IMR-90 (cell line): ENCODE results near the gene COA3. TPM values are rescaled to one million over a fixed set of nuclear protein-coding genes. Genes with fewer than 3 reads are reported as not detected.

Experiments
- ATAC-seq: fragments of 200-7000 bp; cut with Tn5 transposase; 2 replicates; pipeline ENCODE4 v1.9.1; 2020; ENCODE audit warnings: low read depth, mild to moderate bottlenecking, moderate library complexity
- BruUV-seq: library from RNA; stranded (reverse); fragments of 400-500 nt; replicated peaks from 2 replicates; lab custom pipeline; 2021; lab: Mats Ljungman, UMichigan
- CTCF ChIA-PET: fragments of 300-600 bp; formaldehyde crosslinking; extraction: SDS; loops from one replicate; lab custom pipeline; 2021; ENCODE audit warnings: antibody characterized with exemption; lab: Yijun Ruan, JAX
- POLR2A ChIA-PET: fragments of 300-600 bp; sonication (Branson Sonifier 250); formaldehyde crosslinking; loops from one replicate; lab custom pipeline; 2022; ENCODE audit warnings: antibody characterized with exemption; ENCODE audit not compliant: unreplicated experiment; lab: Charles Lee
- DNase-seq: peaks from one replicate; pipeline ENCODE4 v3.0.0; 2013
- H2AFZ ChIP-seq: replicated peaks from 2 replicates; pipeline ENCODE3; 2013; ENCODE audit warnings: low read length, mild to moderate bottlenecking; ENCODE audit not compliant: poor library complexity
- H2AK5ac ChIP-seq: 2 replicates; pipeline ENCODE4 v1.6.1; 2013; ENCODE audit warnings: low read depth, low read length, inconsistent platforms
- H2AK9ac ChIP-seq: replicated peaks from 2 replicates; pipeline ENCODE3; 2013; ENCODE audit warnings: mild to moderate bottlenecking, low read depth, low read length, moderate library complexity; ENCODE audit not compliant: poor library complexity
- H2BK120ac ChIP-seq: 2 replicates; pipeline ENCODE4 v1.6.1; 2013; ENCODE audit warnings: low read depth, low read length, inconsistent platforms
- H2BK15ac ChIP-seq: 3 replicates; pipeline ENCODE4 v1.6.1; 2013; ENCODE audit warnings: low read depth, low read length, inconsistent platforms
- H2BK20ac ChIP-seq: 2 replicates; pipeline ENCODE4 v1.6.1; 2013; ENCODE audit warnings: low read depth, mild to moderate bottlenecking, inconsistent platforms, low read length, moderate library complexity
- H2BK5ac ChIP-seq: 2 replicates; pipeline ENCODE4 v1.6.1; 2013; ENCODE audit warnings: mild to moderate bottlenecking, low read depth, low read length, inconsistent platforms; ENCODE audit not compliant: poor library complexity, severe bottlenecking
- H3K14ac ChIP-seq: replicated peaks from 2 replicates; pipeline ENCODE4 v1.6.1; 2013; ENCODE audit warnings: low read depth, low read length, inconsistent platforms
- H3K18ac ChIP-seq: 2 replicates; pipeline ENCODE4 v1.6.1; 2013; ENCODE audit warnings: low read depth, low read length, control low read depth
- H3K23ac ChIP-seq: 2 replicates; pipeline ENCODE4 v1.6.1; 2013; ENCODE audit warnings: low read depth, low read length, inconsistent platforms
- H3K27ac ChIP-seq: 2 replicates; pipeline ENCODE4 v1.5.1; 2013; ENCODE audit warnings: mild to moderate bottlenecking, control low read depth, low read length; ENCODE audit not compliant: insufficient read depth
- H3K27me3 ChIP-seq: 2 replicates; pipeline ENCODE4 v1.6.1; 2013; ENCODE audit warnings: low read length; ENCODE audit not compliant: control insufficient read depth, insufficient read depth
- H3K36me3 ChIP-seq: 2 replicates; pipeline ENCODE4 v1.6.1; 2013; ENCODE audit warnings: low read length, mixed read lengths; ENCODE audit not compliant: control insufficient read depth, insufficient read depth
- H3K4ac ChIP-seq: 2 replicates; pipeline ENCODE4 v1.6.1; 2013; ENCODE audit warnings: low read depth, low read length, inconsistent platforms
- H3K4me1 ChIP-seq: 2 replicates; pipeline ENCODE4 v1.6.1; 2013; ENCODE audit warnings: low read length, mixed read lengths; ENCODE audit not compliant: control insufficient read depth, insufficient read depth
- H3K4me2 ChIP-seq: 2 replicates; pipeline ENCODE4 v1.6.1; 2013; ENCODE audit warnings: low read depth, mild to moderate bottlenecking, control low read depth, low read length, moderate library complexity
- H3K4me3 ChIP-seq: 2 replicates; pipeline ENCODE4 v1.5.1; 2013; ENCODE audit warnings: low read depth, mild to moderate bottlenecking, control low read depth, low read length, moderate library complexity; ENCODE audit not compliant: insufficient read depth
- H3K56ac ChIP-seq: 2 replicates; pipeline ENCODE4 v1.6.1; 2013; ENCODE audit warnings: low read length, inconsistent platforms; ENCODE audit not compliant: insufficient read depth; ENCODE audit errors: extremely low read depth
- H3K79me1 ChIP-seq, 2 experiments: 2 replicates each; pipeline ENCODE4 v1.6.1; 2013; ENCODE audit warnings: low read length in 2 of 2, inconsistent platforms in 1 of 2, low read depth in 1 of 2
- H3K9ac ChIP-seq: 2 replicates; pipeline ENCODE4 v1.6.1; 2013; ENCODE audit warnings: low read depth, low read length, control low read depth
- H3K9me1 ChIP-seq: 2 replicates; pipeline ENCODE4 v1.6.1; 2013; ENCODE audit warnings: low read length, inconsistent platforms; ENCODE audit not compliant: insufficient read depth
- H3K9me3 ChIP-seq: 2 replicates; pipeline ENCODE4 v1.6.1; 2013; ENCODE audit warnings: low read length; ENCODE audit not compliant: control insufficient read depth, insufficient read depth
- H4K20me1 ChIP-seq: 2 replicates; pipeline ENCODE4 v1.6.1; 2013; ENCODE audit warnings: low read length, inconsistent platforms; ENCODE audit not compliant: insufficient read depth
- H4K5ac ChIP-seq: 2 replicates; pipeline ENCODE4 v1.6.1; 2013; ENCODE audit warnings: mild to moderate bottlenecking, low read depth, low read length, control low read depth
- H4K8ac ChIP-seq, 2 experiments: 2 replicates each; pipeline ENCODE4 v1.6.1; 2013; ENCODE audit warnings: low read depth in 2 of 2, low read length in 2 of 2, control low read depth in 1 of 2, inconsistent platforms in 1 of 2
- H4K91ac ChIP-seq: 2 replicates; pipeline ENCODE4 v1.6.1; 2013; ENCODE audit warnings: low read depth, low read length, inconsistent platforms; ENCODE audit not compliant: insufficient read depth
- BHLHE40 ChIP-seq: fragments of 150-350 bp; IDR thresholded peaks from 2 replicates; pipeline ENCODE4 v1.6.1; 2016; ENCODE audit warnings: mild to moderate bottlenecking, low read depth, low read length
- CEBPB ChIP-seq: IDR thresholded peaks from 2 replicates; pipeline ENCODE4 v1.6.1; 2012; ENCODE audit warnings: low read depth, low read length, improper control_type of control experiment
- CHD1 ChIP-seq: IDR thresholded peaks from 2 replicates; pipeline ENCODE4 v1.6.1; 2012; ENCODE audit warnings: low read depth, low read length, improper control_type of control experiment
- FOS ChIP-seq: fragments of 150-350 bp; IDR thresholded peaks from 2 replicates; pipeline ENCODE4 v1.6.1; 2016; ENCODE audit warnings: low read depth, low read length
- MAFK ChIP-seq: IDR thresholded peaks from 2 replicates; pipeline ENCODE4 v1.6.1; 2012; ENCODE audit warnings: low read depth, low read length, improper control_type of control experiment
- MAZ ChIP-seq: IDR thresholded peaks from 2 replicates; pipeline ENCODE4 v1.6.1; 2012; ENCODE audit warnings: low read depth, mild to moderate bottlenecking, low read length, improper control_type of control experiment, moderate library complexity, borderline replicate concordance
- MXI1 ChIP-seq: IDR thresholded peaks from 2 replicates; pipeline ENCODE4 v1.6.1; 2012; ENCODE audit warnings: low read depth, mild to moderate bottlenecking, low read length, moderate library complexity, borderline replicate concordance
- NFE2L2 ChIP-seq: fragments of 150-350 bp; IDR thresholded peaks from 2 replicates; pipeline ENCODE4 v1.6.1; 2016; ENCODE audit warnings: low read depth, mild to moderate bottlenecking, low read length
- POLR2A ChIP-seq: IDR thresholded peaks from 2 replicates; pipeline ENCODE4 v1.6.1; 2012; ENCODE audit warnings: mild to moderate bottlenecking, low read depth, low read length
- RCOR1 ChIP-seq: IDR thresholded peaks from 2 replicates; pipeline ENCODE4 v1.6.1; 2012; ENCODE audit warnings: mild to moderate bottlenecking, low read length, improper control_type of control experiment; ENCODE audit not compliant: insufficient replicate concordance
- RFX5 ChIP-seq: IDR thresholded peaks from 2 replicates; pipeline ENCODE4 v1.8.0; 2012; ENCODE audit warnings: low read depth, mild to moderate bottlenecking, low read length, moderate library complexity
- SMC3 ChIP-seq: fragments of 150-350 bp; IDR thresholded peaks from 2 replicates; pipeline ENCODE4 v1.6.1; 2016; ENCODE audit warnings: low read depth, mild to moderate bottlenecking, antibody characterized with exemption, low read length, moderate library complexity
- WGBS, 2 experiments: methylation state at CpG; one replicate each; pipeline versions ENCODE4 v1.1.5 to v1.1.7; 2013; ENCODE audit warnings: missing lambda C conversion rate in 2 of 2; ENCODE audit not compliant: insufficient read length in 1 of 2; ENCODE audit errors: extremely low coverage in 2 of 2; 5-methylcytosine and 5-hydroxymethylcytosine counted together
- dilution Hi-C: fragments of 300-500 bp; cut with HindIII; formaldehyde crosslinking; loops from one replicate; pipeline ENCODE4 v1.14.3; 2018; ENCODE audit warnings: low sequenced_read_pairs; ENCODE audit not compliant: unreplicated experiment
- in situ Hi-C: fragments of 300-500 bp; cut with MboI; formaldehyde crosslinking; loops from 3 replicates; pipeline ENCODE4 v1.14.3; 2019; ENCODE audit warnings: low sequenced_read_pairs, inconsistent platforms, mixed read lengths
- intact Hi-C: fragments of 100-400 bp; cut with micrococcal nuclease; formaldehyde crosslinking; loops from 2 replicates; pipeline ENCODE4 v1.10.0; 2022
- polyA plus RNA-seq, 3 experiments: library from polyadenylated mRNA; depleted of rRNA; stranded (reverse); fragments of >200 nt; gene quantifications; 2 replicates each; pipeline ENCODE4 v1.2.3, GENCODE V29; 2012; ENCODE audit warnings: low replicate concordance in 1 of 3
- total RNA-seq: library from RNA; depleted of rRNA; stranded (reverse); fragments of >200 nt; gene quantifications from 2 replicates; pipeline ENCODE4 v1.2.3, GENCODE V29; 2012
- TF ChIP-seq, protein P1 (sequence below): fragments of 150-350 bp; IDR thresholded peaks from 2 replicates; pipeline ENCODE4 v1.6.1; 2017; ENCODE audit warnings: mild to moderate bottlenecking, antibody characterized with exemption, low read length, low read depth
- TF ChIP-seq, protein P2 (sequence below): fragments of 150-350 bp; IDR thresholded peaks from 2 replicates; pipeline ENCODE4 v1.6.1; 2016; ENCODE audit warnings: low read depth, mild to moderate bottlenecking, low read length, moderate library complexity, borderline replicate concordance
- TF ChIP-seq, protein P3 (sequence below): conservative IDR thresholded peaks from 2 replicates; pipeline ENCODE4 v1.5.1; 2012; ENCODE audit warnings: mild to moderate bottlenecking, low read depth, low read length, improper control_type of control experiment

COA3 gene
- total and polyA plus RNA-seq, 2 of the 4 experiments (the other 2 are of a cell fraction), result 66.8 to 78.1 TPM

DNA sequence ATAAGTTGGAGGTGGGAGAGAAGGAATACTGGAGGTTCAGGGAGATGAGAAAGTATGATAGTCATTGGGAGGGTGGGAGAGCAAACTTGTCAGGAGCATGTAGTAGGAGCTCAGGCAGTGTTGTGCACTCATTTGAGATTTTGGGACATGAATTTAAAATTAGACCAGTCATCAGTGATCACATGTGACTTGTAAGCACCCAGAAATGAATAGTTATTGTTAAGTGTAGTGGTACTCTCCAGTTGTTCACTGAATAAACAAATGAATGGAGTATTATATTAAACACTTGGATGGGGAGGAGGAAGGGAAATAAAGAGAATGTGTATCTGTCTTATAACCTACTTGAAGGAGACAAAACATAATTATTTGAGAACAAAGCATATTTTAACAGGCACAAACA, 32.5 kb upstream of the COA3 start (continued):
- TF ChIP-seq NFE2L2 (no peak), CEBPB (no peak)

DNA sequence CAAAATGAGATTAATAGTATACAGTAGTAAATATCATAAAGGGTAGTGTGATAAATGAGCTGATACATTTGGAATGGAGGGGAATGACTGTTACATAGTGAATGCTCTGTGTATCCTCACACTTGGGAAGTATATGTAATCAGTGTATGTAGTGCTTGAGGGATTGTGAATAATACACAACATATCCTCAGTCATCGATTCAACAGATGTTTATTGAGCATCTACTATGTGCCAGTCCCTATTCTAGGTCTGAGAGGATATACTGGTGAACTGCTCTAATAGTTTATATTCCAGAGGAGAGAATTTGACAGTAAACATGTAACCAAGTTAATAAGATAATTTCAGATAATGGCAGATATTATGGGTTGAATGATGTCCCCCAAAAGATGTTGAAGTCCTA, 29.0 kb upstream of the COA3 start:
- no peak overlapping the region for H3K4me3 ChIP-seq
- H2BK15ac ChIP-seq, result no peak overlapping the region
- H3K18ac ChIP-seq, result no peak overlapping the region
- no peak overlapping the region for H2AK9ac ChIP-seq
- no peak overlapping the region for H2AK5ac ChIP-seq
- no peak overlapping the region for H3K14ac ChIP-seq
- no peaks in the 10 kb centered on the region for H3K27me3 ChIP-seq
- no peak overlapping the region for H3K27ac ChIP-seq
- no peak overlapping the region for H3K23ac ChIP-seq
- peaks cover 16 to 23% of the 10 kb centered on the region in 2 experiments for H3K79me1 ChIP-seq
- H3K4me1 ChIP-seq, result no peaks in the 10 kb centered on the region; the same call in 1 of the 2 replicates
- no peak overlapping the region for H3K4ac ChIP-seq
- no peaks in the 10 kb centered on the region for H3K9me1 ChIP-seq
- ChIA-PET POLR2A (no interaction called here), CTCF (no interaction called here)
- no peak overlapping the region for H3K56ac ChIP-seq
- no TSS peak for BruUV-seq
- no peaks in the 10 kb centered on the region for H3K36me3 ChIP-seq
- ATAC-seq, result no peak
- H2AFZ ChIP-seq, result no peak overlapping the region
- H4K5ac ChIP-seq, result no peak overlapping the region
- H3K9me3 ChIP-seq, result no peaks in the 10 kb centered on the region
- no CpG with 5 or more reads among the region's 1 CpG for WGBS, 2 experiments
- H2BK5ac ChIP-seq, result no peak overlapping the region
- no peak overlapping the region for H4K91ac ChIP-seq
- no peak overlapping the region for H3K9ac ChIP-seq
- dilution Hi-C loops, result no loop called here
- no peak overlapping the region for H3K4me2 ChIP-seq
- no peak overlapping the region for H4K8ac ChIP-seq
- no peak for DNase-seq
- intact Hi-C loops, result no loop called here
- in situ Hi-C loops, result no loop called here
- no peaks in the 10 kb centered on the region for H4K20me1 ChIP-seq
- no peak overlapping the region for H2BK20ac ChIP-seq
- no peak overlapping the region for H2BK120ac ChIP-seq
- no peak for TF ChIP-seq RCOR1
- no peak for TF ChIP-seq BHLHE40
- TF ChIP-seq MAFK, result no peak
- TF ChIP-seq, protein P1, sequence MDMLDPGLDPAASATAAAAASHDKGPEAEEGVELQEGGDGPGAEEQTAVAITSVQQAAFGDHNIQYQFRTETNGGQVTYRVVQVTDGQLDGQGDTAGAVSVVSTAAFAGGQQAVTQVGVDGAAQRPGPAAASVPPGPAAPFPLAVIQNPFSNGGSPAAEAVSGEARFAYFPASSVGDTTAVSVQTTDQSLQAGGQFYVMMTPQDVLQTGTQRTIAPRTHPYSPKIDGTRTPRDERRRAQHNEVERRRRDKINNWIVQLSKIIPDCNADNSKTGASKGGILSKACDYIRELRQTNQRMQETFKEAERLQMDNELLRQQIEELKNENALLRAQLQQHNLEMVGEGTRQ, result no peak
- TF ChIP-seq MXI1, result no peak
- no peak for TF ChIP-seq CEBPB
- no peak for TF ChIP-seq SMC3
- TF ChIP-seq MAZ, result no peak
- no peak for TF ChIP-seq FOS
- TF ChIP-seq CHD1, result no peak
- no peak for TF ChIP-seq RFX5
- no peak for TF ChIP-seq NFE2L2
- TF ChIP-seq POLR2A, result no peak
- TF ChIP-seq, protein P2, sequence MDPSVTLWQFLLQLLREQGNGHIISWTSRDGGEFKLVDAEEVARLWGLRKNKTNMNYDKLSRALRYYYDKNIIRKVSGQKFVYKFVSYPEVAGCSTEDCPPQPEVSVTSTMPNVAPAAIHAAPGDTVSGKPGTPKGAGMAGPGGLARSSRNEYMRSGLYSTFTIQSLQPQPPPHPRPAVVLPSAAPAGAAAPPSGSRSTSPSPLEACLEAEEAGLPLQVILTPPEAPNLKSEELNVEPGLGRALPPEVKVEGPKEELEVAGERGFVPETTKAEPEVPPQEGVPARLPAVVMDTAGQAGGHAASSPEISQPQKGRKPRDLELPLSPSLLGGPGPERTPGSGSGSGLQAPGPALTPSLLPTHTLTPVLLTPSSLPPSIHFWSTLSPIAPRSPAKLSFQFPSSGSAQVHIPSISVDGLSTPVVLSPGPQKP, result no peak
- TF ChIP-seq, protein P3, sequence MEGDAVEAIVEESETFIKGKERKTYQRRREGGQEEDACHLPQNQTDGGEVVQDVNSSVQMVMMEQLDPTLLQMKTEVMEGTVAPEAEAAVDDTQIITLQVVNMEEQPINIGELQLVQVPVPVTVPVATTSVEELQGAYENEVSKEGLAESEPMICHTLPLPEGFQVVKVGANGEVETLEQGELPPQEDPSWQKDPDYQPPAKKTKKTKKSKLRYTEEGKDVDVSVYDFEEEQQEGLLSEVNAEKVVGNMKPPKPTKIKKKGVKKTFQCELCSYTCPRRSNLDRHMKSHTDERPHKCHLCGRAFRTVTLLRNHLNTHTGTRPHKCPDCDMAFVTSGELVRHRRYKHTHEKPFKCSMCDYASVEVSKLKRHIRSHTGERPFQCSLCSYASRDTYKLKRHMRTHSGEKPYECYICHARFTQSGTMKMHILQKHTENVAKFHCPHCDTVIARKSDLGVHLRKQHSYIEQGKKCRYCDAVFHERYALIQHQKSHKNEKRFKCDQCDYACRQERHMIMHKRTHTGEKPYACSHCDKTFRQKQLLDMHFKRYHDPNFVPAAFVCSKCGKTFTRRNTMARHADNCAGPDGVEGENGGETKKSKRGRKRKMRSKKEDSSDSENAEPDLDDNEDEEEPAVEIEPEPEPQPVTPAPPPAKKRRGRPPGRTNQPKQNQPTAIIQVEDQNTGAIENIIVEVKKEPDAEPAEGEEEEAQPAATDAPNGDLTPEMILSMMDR, result no peak
